ENCODE data around the gene XYLT1.

The XYLT1 gene

DNA sequence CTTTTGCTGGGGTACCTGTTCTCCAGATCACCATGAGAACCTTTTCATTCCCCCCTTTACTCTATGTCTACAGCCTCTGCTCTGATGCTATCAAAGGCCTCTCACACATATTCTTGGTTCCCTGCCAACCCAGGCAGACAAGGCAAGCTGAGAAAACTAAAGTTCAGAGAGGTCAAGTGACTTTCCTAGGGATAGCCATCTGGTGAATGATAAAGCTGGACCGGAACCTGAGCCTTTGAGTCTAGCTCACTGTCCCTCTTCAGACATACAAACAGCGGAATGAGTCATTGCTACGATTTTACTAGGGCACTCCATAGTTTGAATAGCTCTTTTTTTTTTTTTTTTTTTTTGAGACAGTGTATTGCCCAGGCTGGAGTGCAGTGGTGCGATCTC, 73.3 kb downstream of the XYLT1 start:
- H3K79me2 ChIP-seq (ENCODE audit: control insufficient read depth, low read length): no peaks in the 10 kb centered on the region

DNA sequence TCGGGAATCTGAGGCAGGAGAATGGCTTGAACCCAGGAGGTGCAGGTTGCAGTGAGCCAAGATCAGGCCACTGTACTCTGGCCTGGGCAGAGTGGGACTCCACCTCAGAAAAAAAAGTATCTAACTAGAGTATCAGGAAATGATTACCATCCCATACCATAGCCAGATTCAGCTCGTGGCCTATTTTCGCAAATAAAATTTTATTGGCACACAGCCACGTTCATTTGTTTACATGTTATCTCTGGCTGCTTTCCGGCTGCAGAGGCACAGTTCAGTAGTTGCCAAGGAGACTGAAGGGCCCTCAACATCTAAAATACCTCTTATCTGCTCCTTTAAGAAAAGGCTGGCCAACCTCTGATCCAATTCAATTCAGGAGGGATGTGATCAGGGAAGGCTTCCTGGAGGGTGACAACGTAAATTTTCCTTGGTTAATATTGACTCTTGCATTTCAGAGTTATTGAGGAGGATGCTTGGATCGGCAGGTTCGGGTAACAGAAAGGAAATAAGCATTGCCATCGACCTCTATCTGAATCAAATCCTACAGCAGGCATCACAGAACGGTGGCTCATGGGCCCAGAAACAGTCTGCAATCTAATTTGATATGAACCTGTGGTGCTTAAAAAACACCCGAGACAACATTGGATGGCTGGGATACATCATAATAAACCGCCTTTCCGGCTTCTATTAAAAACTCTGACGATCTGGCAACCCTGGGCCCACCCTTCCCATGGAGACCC, 73.8 kb downstream of the XYLT1 start:
- H3F3A ChIP-seq (ENCODE audit: control insufficient read depth, insufficient read depth): no peaks in the 10 kb centered on the region
- no peak overlapping the region for H3K4me3 ChIP-seq (ENCODE audit: low read length)
- H3K9me3 ChIP-seq (ENCODE audit: control insufficient read depth, insufficient read depth, low read length): no peaks in the 10 kb centered on the region
- TF ChIP-seq, protein P1, sequence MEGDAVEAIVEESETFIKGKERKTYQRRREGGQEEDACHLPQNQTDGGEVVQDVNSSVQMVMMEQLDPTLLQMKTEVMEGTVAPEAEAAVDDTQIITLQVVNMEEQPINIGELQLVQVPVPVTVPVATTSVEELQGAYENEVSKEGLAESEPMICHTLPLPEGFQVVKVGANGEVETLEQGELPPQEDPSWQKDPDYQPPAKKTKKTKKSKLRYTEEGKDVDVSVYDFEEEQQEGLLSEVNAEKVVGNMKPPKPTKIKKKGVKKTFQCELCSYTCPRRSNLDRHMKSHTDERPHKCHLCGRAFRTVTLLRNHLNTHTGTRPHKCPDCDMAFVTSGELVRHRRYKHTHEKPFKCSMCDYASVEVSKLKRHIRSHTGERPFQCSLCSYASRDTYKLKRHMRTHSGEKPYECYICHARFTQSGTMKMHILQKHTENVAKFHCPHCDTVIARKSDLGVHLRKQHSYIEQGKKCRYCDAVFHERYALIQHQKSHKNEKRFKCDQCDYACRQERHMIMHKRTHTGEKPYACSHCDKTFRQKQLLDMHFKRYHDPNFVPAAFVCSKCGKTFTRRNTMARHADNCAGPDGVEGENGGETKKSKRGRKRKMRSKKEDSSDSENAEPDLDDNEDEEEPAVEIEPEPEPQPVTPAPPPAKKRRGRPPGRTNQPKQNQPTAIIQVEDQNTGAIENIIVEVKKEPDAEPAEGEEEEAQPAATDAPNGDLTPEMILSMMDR (IDR thresholded peaks at IDR 0.05; ENCODE audit: low read depth, low read length, poor library complexity, severe bottlenecking): no peak
- no peak for TF ChIP-seq EZH2phosphoT487 (IDR thresholded peaks at IDR 0.05; ENCODE audit: borderline replicate concordance, low read length)
- peaks cover 20% of the 10 kb centered on the region for H3K4me1 ChIP-seq (ENCODE audit: control insufficient read depth, low read length)
- H3K27me3 ChIP-seq (ENCODE audit: control insufficient read depth, low read length): no peaks in the 10 kb centered on the region
- peak overlapping the region; percentile 10; the same call in 1 of the 2 replicates for H3K4me2 ChIP-seq (ENCODE audit: low read length)
- no peaks in the 10 kb centered on the region for H3K79me2 ChIP-seq (ENCODE audit: control insufficient read depth, low read length)
- no peak overlapping the region for H3K27ac ChIP-seq (ENCODE audit: low read depth, low read length)
- no peaks in the 10 kb centered on the region for H3K9me2 ChIP-seq (replicated peaks; ENCODE audit: control insufficient read depth, low read length)
- H4K20me1 ChIP-seq (ENCODE audit: control insufficient read depth, insufficient read depth, low read depth, low read length): no peaks in the 10 kb centered on the region
- H3K36me3 ChIP-seq (ENCODE audit: control insufficient read depth, low read length): no peaks in the 10 kb centered on the region

More for the DNA sequence above, 73.3 kb downstream of the XYLT1 start:
- peaks cover 20% of the 10 kb centered on the region for H3K4me1 ChIP-seq (ENCODE audit: control insufficient read depth, low read length)
- 0 out of 2 replicates have a peak overlapping the region, but pooled peaks have one; percentile 10 for H3K4me2 ChIP-seq (ENCODE audit: low read length)
- no peak overlapping the region for H3K27ac ChIP-seq (ENCODE audit: low read depth, low read length)
- no peaks in the 10 kb centered on the region for H3K27me3 ChIP-seq (ENCODE audit: control insufficient read depth, low read length)
- H3F3A ChIP-seq (ENCODE audit: control insufficient read depth, insufficient read depth): no peaks in the 10 kb centered on the region
- no peaks in the 10 kb centered on the region for H3K9me2 ChIP-seq (replicated peaks; ENCODE audit: control insufficient read depth, low read length)
- H3K9me3 ChIP-seq (ENCODE audit: control insufficient read depth, insufficient read depth, low read length): no peaks in the 10 kb centered on the region
- no peaks in the 10 kb centered on the region for H3K36me3 ChIP-seq (ENCODE audit: control insufficient read depth, low read length)
- TF ChIP-seq, protein P1 (IDR thresholded peaks at IDR 0.05; ENCODE audit: low read depth, low read length, poor library complexity, severe bottlenecking): no peak
- no peak for TF ChIP-seq EZH2phosphoT487 (IDR thresholded peaks at IDR 0.05; ENCODE audit: borderline replicate concordance, low read length)
- no peak overlapping the region for H3K4me3 ChIP-seq (ENCODE audit: low read length)
- no peaks in the 10 kb centered on the region for H4K20me1 ChIP-seq (ENCODE audit: control insufficient read depth, insufficient read depth, low read depth, low read length)

DNA sequence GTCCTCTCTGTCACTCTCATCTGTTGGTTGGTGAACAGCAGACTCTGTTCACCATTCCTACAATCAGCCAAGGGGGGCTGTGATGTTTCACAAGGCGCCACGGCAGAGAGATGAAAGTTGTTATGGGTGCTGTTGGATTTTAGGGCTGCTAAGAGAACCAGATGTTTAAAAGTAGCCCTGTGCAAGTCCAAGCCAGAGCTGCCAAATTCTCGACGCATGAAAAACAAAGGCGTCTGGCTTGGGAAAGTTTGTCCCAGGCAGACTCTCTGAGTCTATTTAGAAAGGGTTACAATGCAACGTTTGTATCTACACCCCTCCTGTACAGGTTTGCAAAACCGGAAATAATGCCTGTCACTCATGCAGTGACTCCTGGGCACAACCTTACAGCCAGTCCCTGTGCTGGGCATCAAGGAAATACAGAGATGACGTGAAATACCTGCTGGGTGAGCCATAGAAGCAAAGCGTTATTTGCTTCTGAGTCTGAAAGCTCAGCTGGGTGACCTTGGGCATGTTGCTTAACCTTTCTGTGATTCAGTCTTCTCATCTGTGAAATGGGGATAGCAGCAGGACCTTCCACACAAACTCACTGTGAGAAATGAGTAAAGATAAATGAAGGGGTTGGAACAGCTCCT, 74.8 kb downstream of the XYLT1 start:
- H3K4me1 ChIP-seq (ENCODE audit: control insufficient read depth, low read length): peaks cover 18% of the 10 kb centered on the region
- H3F3A ChIP-seq (ENCODE audit: control insufficient read depth, insufficient read depth): no peaks in the 10 kb centered on the region
- H3K79me2 ChIP-seq (ENCODE audit: control insufficient read depth, low read length): no peaks in the 10 kb centered on the region
- H3K36me3 ChIP-seq (ENCODE audit: control insufficient read depth, low read length): no peaks in the 10 kb centered on the region
- H3K27me3 ChIP-seq (ENCODE audit: control insufficient read depth, low read length): no peaks in the 10 kb centered on the region
- H3K9me3 ChIP-seq (ENCODE audit: control insufficient read depth, insufficient read depth, low read length): no peaks in the 10 kb centered on the region
- no peak overlapping the region for H3K4me3 ChIP-seq (ENCODE audit: low read length)
- H4K20me1 ChIP-seq (ENCODE audit: control insufficient read depth, insufficient read depth, low read depth, low read length): no peaks in the 10 kb centered on the region
- TF ChIP-seq, protein P1 (IDR thresholded peaks at IDR 0.05; ENCODE audit: low read depth, low read length, poor library complexity, severe bottlenecking): no peak
- H3K27ac ChIP-seq (ENCODE audit: low read depth, low read length): no peak overlapping the region
- H3K4me2 ChIP-seq (ENCODE audit: low read length): no peak overlapping the region
- no peaks in the 10 kb centered on the region for H3K9me2 ChIP-seq (replicated peaks; ENCODE audit: control insufficient read depth, low read length)

All from DOHH2 (cell line).